Endothelial cell of umbilical vein (primary cell): ENCODE data around the gene GRID2IP. TPM values are rescaled to one million over a fixed set of nuclear protein-coding genes. Genes with fewer than 3 reads are reported as not detected.

Source experiments
- BruUV-seq: library from RNA; stranded (reverse); fragments of 400-500 nt; replicated peaks from 2 replicates; lab custom pipeline; 2021; lab: Mats Ljungman, UMichigan
- CTCF ChIA-PET: fragments of 300-600, 350-600 bp; sonication (Branson Sonifier 250); formaldehyde crosslinking; loops from one replicate; lab custom pipeline; 2021; ENCODE audit warnings: antibody characterized with exemption, inconsistent platforms; lab: Charles Lee
- POLR2A ChIA-PET: fragments of 300-600, 350-600 bp; sonication (Branson Sonifier 250); formaldehyde crosslinking; loops from one replicate; lab custom pipeline; 2021; ENCODE audit warnings: antibody characterized with exemption, inconsistent platforms; lab: Charles Lee
- DNase-seq: peaks from one replicate; pipeline ENCODE4 v3.0.0-alpha.2; 2011; ENCODE audit warnings: low read depth, low spot score
- FAIRE-seq: peaks from 2 replicates; lab custom pipeline; 2011; peaks lifted over from hg19 to GRCh38; lab: Jason Lieb, UNC
- H2AFZ ChIP-seq: 2 replicates; pipeline ENCODE4 v1.6.0; 2012; ENCODE audit warnings: low read depth, low read length, control low read depth, inconsistent platforms
- H3K27ac ChIP-seq: 2 replicates; pipeline ENCODE4 v1.5.1; 2011; ENCODE audit warnings: low read depth, mild to moderate bottlenecking, control low read depth, low read length, moderate library complexity; ENCODE audit not compliant: insufficient read depth
- H3K27me3 ChIP-seq, 2 experiments: 2 replicates each; pipeline versions ENCODE4 v1.6.0 to v1.6.1; 2011; ENCODE audit warnings: low read length in 2 of 2, mixed read lengths in 1 of 2; ENCODE audit not compliant: control insufficient read depth in 2 of 2, insufficient read depth in 2 of 2
- H3K36me3 ChIP-seq, 2 experiments: 2 replicates in 1 of 2; 3 replicates in 1 of 2; pipeline ENCODE4 v1.5.1; 2011; ENCODE audit warnings: low read length in 2 of 2, mild to moderate bottlenecking in 1 of 2, moderate library complexity in 1 of 2; ENCODE audit not compliant: control insufficient read depth in 2 of 2, insufficient read depth in 2 of 2; ENCODE audit errors: extremely low read depth in 1 of 2
- H3K4me1 ChIP-seq: 3 replicates; pipeline ENCODE4 v1.5.1; 2011; ENCODE audit warnings: mild to moderate bottlenecking, low read length; ENCODE audit not compliant: control insufficient read depth, insufficient read depth; ENCODE audit errors: extremely low read depth
- H3K4me2 ChIP-seq: 2 replicates; pipeline ENCODE4 v1.6.1; 2011; ENCODE audit warnings: low read length, control low read depth, mixed read lengths; ENCODE audit not compliant: insufficient read depth
- H3K4me3 ChIP-seq, 3 experiments: fragments of 200-600 bp in 1 of 3; sonication (generic), shearing (Covaris generic) in 1 of 3; replicated peaks in 1 of 3; 2 replicates each; pipeline ENCODE4 v1.5.1; 2011 to 2016; ENCODE audit warnings: control low read depth in 3 of 3, low read length in 3 of 3, mild to moderate bottlenecking in 2 of 3, inconsistent platforms in 1 of 3, low read depth in 1 of 3, moderate library complexity in 1 of 3; ENCODE audit not compliant: insufficient read depth in 1 of 3
- H3K79me2 ChIP-seq: 2 replicates; pipeline ENCODE4 v1.6.0; 2012; ENCODE audit warnings: low read length, inconsistent platforms; ENCODE audit not compliant: control insufficient read depth, insufficient read depth
- H3K9ac ChIP-seq: replicated peaks from 2 replicates; pipeline ENCODE3; 2011; ENCODE audit warnings: low read length, control low read depth; ENCODE audit not compliant: insufficient read depth; ENCODE audit errors: extremely low read depth
- H3K9me1 ChIP-seq: replicated peaks from 3 replicates; pipeline ENCODE4 v1.6.0; 2011; ENCODE audit warnings: mild to moderate bottlenecking, low read length; ENCODE audit not compliant: control insufficient read depth, insufficient read depth; ENCODE audit errors: extremely low read depth
- H3K9me3 ChIP-seq: replicated peaks from 2 replicates; pipeline ENCODE4 v1.5.1; 2012; ENCODE audit warnings: low read length, inconsistent platforms; ENCODE audit not compliant: control insufficient read depth, insufficient read depth
- H4K20me1 ChIP-seq: replicated peaks from 2 replicates; pipeline ENCODE3; 2011; ENCODE audit warnings: mild to moderate bottlenecking, low read length; ENCODE audit not compliant: control insufficient read depth, insufficient read depth; ENCODE audit errors: extremely low read depth
- CTCF ChIP-seq, 2 donors: IDR thresholded peaks; 1 replicate in 1 of 2; 2 replicates in 1 of 2; pipeline ENCODE4 v1.5.1; 2011; ENCODE audit warnings: low read length in 2 of 2, mild to moderate bottlenecking in 2 of 2, moderate library complexity in 2 of 2, control low read depth in 1 of 2, inconsistent platforms in 1 of 2, low read depth in 1 of 2; ENCODE audit not compliant: insufficient read depth in 1 of 2; ENCODE audit errors: extremely low read depth in 1 of 2
- EZH2 ChIP-seq: IDR thresholded peaks from 2 replicates; pipeline ENCODE4 v1.6.1; 2012; ENCODE audit warnings: borderline replicate concordance, low read depth, mild to moderate bottlenecking, moderate library complexity, low read length, inconsistent platforms; ENCODE audit not compliant: severe bottlenecking
- FOS ChIP-seq: IDR thresholded peaks from 2 replicates; pipeline ENCODE4 v1.6.1; 2011; ENCODE audit warnings: mild to moderate bottlenecking, low read length, moderate library complexity, borderline replicate concordance; ENCODE audit not compliant: insufficient read depth
- GATA2 ChIP-seq: IDR thresholded peaks from 2 replicates; pipeline ENCODE4 v1.7.0; 2011; ENCODE audit warnings: low read depth, mild to moderate bottlenecking, moderate library complexity, mixed read lengths, low read length; ENCODE audit not compliant: insufficient read length, insufficient read depth
- JUN ChIP-seq: IDR thresholded peaks from 2 replicates; pipeline ENCODE4 v1.6.1; 2011; ENCODE audit warnings: borderline replicate concordance, low read depth; ENCODE audit not compliant: insufficient read length, insufficient read depth
- POLR2A ChIP-seq: IDR thresholded peaks from 2 replicates; pipeline ENCODE4 v1.6.1; 2012; ENCODE audit warnings: low read depth, mild to moderate bottlenecking, control low read depth, low read length
- POLR2AphosphoS5 ChIP-seq: IDR thresholded peaks from 2 replicates; pipeline ENCODE4 v1.6.1; 2012; ENCODE audit warnings: low read depth, mild to moderate bottlenecking, control low read depth, low read length, moderate library complexity; ENCODE audit not compliant: insufficient read depth
- dilution Hi-C: fragments of 300-500 bp; cut with MboI; formaldehyde crosslinking; loops from one replicate; pipeline ENCODE4 v1.15.0; 2019; ENCODE audit warnings: low sequenced_read_pairs; ENCODE audit not compliant: extremely low pct_ligation_motif_present
- intact Hi-C: fragments of 100-400 bp; cut with micrococcal nuclease; formaldehyde crosslinking; loops from one replicate; pipeline ENCODE4 v1.10.0; 2022
- polyA plus RNA-seq, 4 experiments: library from polyadenylated mRNA; depleted of rRNA in 3 of 4; stranded (reverse) in 3 of 4; unstranded in 1 of 4; fragments of >200 nt; gene quantifications; 2 replicates each; pipeline versions ENCODE4 v1.2.1 to v1.2.3, GENCODE V29; 2011 to 2012; ENCODE audit warnings: missing spikeins in 1 of 4
- total RNA-seq: library from RNA; stranded (reverse); gene quantifications from 2 replicates; pipeline ENCODE4 v1.2.3, GENCODE V29; 2021

The GRID2IP gene
- total and polyA plus RNA-seq, 2 donors (not counting 3 experiments of a cell fraction or from before 2014, with no cell fraction given): not detected

- ChIA-PET CTCF (interaction anchor here (1.1 to 1.6 kb wide), 2 partner anchors 10 kb away, joined by 8 read pairs; no protein-coding TSS in a partner anchor), POLR2A (no interaction called here)
- H3K27me3 ChIP-seq: no peaks in the 10 kb centered on the region
- H3K9ac ChIP-seq: no peak overlapping the region
- no peak for DNase-seq
- no TSS peak for BruUV-seq
- H3K4me3 ChIP-seq: no peak overlapping the region
- TF ChIP-seq POLR2AphosphoS5 (no peak), JUN (no peak), CTCF (IDR thresholded peaks at IDR 0.05; ENCODE audit: extremely low read depth in 1 of 2, insufficient read depth in 1 of 2, low read depth in 1 of 2, low read length in 2 of 2) (no peak), GATA2 (no peak), EZH2 (no peak), FOS (no peak), POLR2A (no peak)
- H4K20me1 ChIP-seq: no peaks in the 10 kb centered on the region
- intact Hi-C loops (no loop called here), dilution Hi-C loops (no loop called here)
- no peak overlapping the region for H3K27ac ChIP-seq
- no peaks in the 10 kb centered on the region for H3K4me1 ChIP-seq
- H3K9me1 ChIP-seq: no peaks in the 10 kb centered on the region
- no peaks in the 10 kb centered on the region for H3K9me3 ChIP-seq
- H3K4me2 ChIP-seq: no peak overlapping the region
- no peak for FAIRE-seq
- no peaks in the 10 kb centered on the region for H3K36me3 ChIP-seq
- H2AFZ ChIP-seq: no peak overlapping the region
- no peaks in the 10 kb centered on the region for H3K79me2 ChIP-seq
Observed at GRCh38 chr7:6453734-6454133, 97.5 kb downstream of the GRID2IP start.
